PC-3 (cell line): Measurements from ENCODE around the gene ACAP2.

Experiments
- CTCF ChIP-seq: fragments of 300-600 bp; sonication (generic); conservative IDR thresholded peaks from 2 replicates; pipeline ENCODE4 v1.5.1; 2017; ENCODE audit warnings: antibody characterized with exemption, low read depth, mild to moderate bottlenecking, low read length
- EZH2phosphoT487 ChIP-seq: fragments of 300-600 bp; sonication (generic); IDR thresholded peaks from 2 replicates; pipeline ENCODE4 v1.6.1; 2018; ENCODE audit warnings: mild to moderate bottlenecking, antibody characterized with exemption, low read length, borderline replicate concordance

- no peak for TF ChIP-seq CTCF
- TF ChIP-seq EZH2phosphoT487, result no peak
Observed at GRCh38 chr3:195263193-195263924, 179.5 kb downstream of the ACAP2 start.
